ENCODE data around the gene ERN1. TPM values are rescaled to one million over a fixed set of nuclear protein-coding genes. Genes with fewer than 3 reads are reported as not detected.

Gene ERN1
- total RNA-seq, 1 donor from 2014 or later: 14.9 TPM

DNA sequence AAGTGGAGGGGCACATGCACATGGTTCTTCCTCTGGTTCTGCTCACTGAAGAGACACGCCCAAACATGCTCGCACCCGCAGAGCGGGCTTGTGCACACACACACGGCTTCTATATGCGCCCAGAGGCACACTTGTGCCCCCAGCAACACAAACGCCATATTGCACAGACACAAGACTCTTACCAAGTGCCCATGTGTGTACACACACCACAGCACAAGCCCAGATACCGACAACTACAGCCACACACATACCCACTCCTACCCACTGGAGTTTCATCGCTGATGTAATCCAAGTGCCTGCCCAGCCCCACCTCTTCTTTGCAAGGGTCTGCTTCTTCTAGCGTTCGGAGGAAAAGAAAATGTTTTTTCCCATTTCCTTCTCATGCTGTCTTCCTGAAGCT lies 138.3 kb downstream of the ERN1 start:
- peak; percentile 33 for DNase-seq (ENCODE audit: low spot score)
- Mint-ChIP-seq H3K36me3 (ENCODE audit: low read depth) (no peaks in the 10 kb centered on the region), H3K9me3 (ENCODE audit: low read depth) (no peaks in the 10 kb centered on the region), H3K27ac (ENCODE audit: unreplicated experiment) (no peak overlapping the region), H3K4me3 (ENCODE audit: unreplicated experiment) (no peak overlapping the region), H3K4me1 (ENCODE audit: low read depth) (peaks cover 14% of the 10 kb centered on the region), H3K27me3 (ENCODE audit: low read depth) (peaks cover 39% of the 10 kb centered on the region)
- TF ChIP-seq, protein P1, sequence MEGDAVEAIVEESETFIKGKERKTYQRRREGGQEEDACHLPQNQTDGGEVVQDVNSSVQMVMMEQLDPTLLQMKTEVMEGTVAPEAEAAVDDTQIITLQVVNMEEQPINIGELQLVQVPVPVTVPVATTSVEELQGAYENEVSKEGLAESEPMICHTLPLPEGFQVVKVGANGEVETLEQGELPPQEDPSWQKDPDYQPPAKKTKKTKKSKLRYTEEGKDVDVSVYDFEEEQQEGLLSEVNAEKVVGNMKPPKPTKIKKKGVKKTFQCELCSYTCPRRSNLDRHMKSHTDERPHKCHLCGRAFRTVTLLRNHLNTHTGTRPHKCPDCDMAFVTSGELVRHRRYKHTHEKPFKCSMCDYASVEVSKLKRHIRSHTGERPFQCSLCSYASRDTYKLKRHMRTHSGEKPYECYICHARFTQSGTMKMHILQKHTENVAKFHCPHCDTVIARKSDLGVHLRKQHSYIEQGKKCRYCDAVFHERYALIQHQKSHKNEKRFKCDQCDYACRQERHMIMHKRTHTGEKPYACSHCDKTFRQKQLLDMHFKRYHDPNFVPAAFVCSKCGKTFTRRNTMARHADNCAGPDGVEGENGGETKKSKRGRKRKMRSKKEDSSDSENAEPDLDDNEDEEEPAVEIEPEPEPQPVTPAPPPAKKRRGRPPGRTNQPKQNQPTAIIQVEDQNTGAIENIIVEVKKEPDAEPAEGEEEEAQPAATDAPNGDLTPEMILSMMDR (IDR thresholded peaks at IDR 0.05): no peak

DNA sequence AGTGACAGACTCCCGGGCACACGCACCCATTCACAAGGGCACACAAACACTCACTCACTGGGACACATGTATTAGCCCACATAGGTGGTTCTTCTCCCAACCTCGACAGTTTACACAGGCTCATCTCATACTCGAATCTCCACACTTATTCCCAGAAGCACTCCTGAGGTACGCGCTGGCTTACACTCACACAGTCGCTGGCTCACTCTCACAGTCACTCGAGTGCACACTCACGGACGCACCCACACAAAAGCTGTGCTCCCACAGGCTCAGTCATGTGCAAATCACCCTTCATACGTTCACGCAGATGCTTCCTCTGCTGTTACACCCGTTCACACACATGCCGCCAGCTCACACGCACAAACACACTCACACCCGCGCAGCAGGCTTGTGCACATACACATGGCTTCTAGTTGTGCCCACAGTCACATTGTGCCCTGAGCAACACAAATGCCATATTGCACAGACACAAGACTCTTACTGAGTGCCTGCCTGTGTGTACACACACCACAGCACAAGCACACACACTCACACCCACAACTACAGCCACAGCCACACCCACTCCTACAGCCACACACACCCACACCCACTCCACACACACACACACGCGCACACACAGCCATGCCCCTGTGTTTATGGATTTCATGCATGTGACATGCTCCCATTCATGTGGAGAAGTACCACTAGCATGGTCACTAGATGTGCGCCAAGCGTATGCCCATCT lies 140.2 kb downstream of the ERN1 start:
- peaks cover 28% of the 10 kb centered on the region for H3K27me3 Mint-ChIP-seq (ENCODE audit: low read depth)
- H3K4me1 Mint-ChIP-seq (ENCODE audit: low read depth): peaks cover 23% of the 10 kb centered on the region
- DNase-seq (ENCODE audit: low spot score): peak; percentile 52
- TF ChIP-seq, protein P1 (IDR thresholded peaks at IDR 0.05): no peak
- no peak overlapping the region for H3K4me3 Mint-ChIP-seq (ENCODE audit: unreplicated experiment)
- H3K27ac Mint-ChIP-seq (ENCODE audit: unreplicated experiment): no peak overlapping the region
- no peaks in the 10 kb centered on the region for H3K36me3 Mint-ChIP-seq (ENCODE audit: low read depth)
- no peaks in the 10 kb centered on the region for H3K9me3 Mint-ChIP-seq (ENCODE audit: low read depth)

Other genes starting within 250 kb of the ERN1 start
- not detected in 3 replicates for gene GH2, start 248.2 kb downstream of the ERN1 start, total RNA-seq
- gene CSH1, start 233.6 kb downstream of the ERN1 start, total RNA-seq: 14.0 TPM in 1 of 3 replicates, not detected in the others
- 0.68 TPM in 1 of 3 replicates, not detected in the others for gene CSHL1, start 218.9 kb downstream of the ERN1 start, total RNA-seq
- not detected in 3 replicates for gene GH1, start 211.3 kb downstream of the ERN1 start, total RNA-seq
- gene CD79B, start 197.8 kb downstream of the ERN1 start, total RNA-seq: not detected in 3 replicates
- not detected in 3 replicates for gene SCN4A, start 157.2 kb downstream of the ERN1 start, total RNA-seq
- gene PRR29, start 131.8 kb downstream of the ERN1 start, total RNA-seq: 0.28 to 0.35 TPM in 2 of 3 replicates, not detected in the other
- gene ICAM2, start 109.5 kb downstream of the ERN1 start, total RNA-seq: not detected in 3 replicates
- 45.3 to 119 TPM (median 47.3 TPM) in 3 replicates for gene TEX2, start 133.1 kb upstream of the ERN1 start, total RNA-seq